Heart left ventricle (tissue), 13 donors: Measurements from ENCODE around the gene FBXL7.

Experiments
- CTCF ChIP-seq, 12 donors: fragments of 200-600 bp; sonication (generic) in 4 of 12; IDR thresholded peaks; one replicate each; pipeline versions ENCODE4 v1.5.0 to v1.8.0; 2018 to 2022; ENCODE audit warnings: antibody characterized with exemption in 12 of 12, mild to moderate bottlenecking in 5 of 12
- POLR2A ChIP-seq, 2 donors: fragments of 450-650 bp; IDR thresholded peaks; one replicate each; pipeline ENCODE4 v1.6.1; 2017; ENCODE audit warnings: antibody characterized with exemption in 2 of 2, mild to moderate bottlenecking in 2 of 2, moderate library complexity in 2 of 2
- donor health status: ischemic (EF 13 %, LVEDD 7.1; RV severe dilation, severe dysfunction).
- donor health status: DM: no; HTN: yes; CAD: no.
- donor health status: DM: no; HTN: no; CAD: no.
- donor health status: ischemic (EF 25% LVEDD 6.9; RV normal size, moderate dysfunction).
- donor health status: ischemic (EF 25% LVEDD 5.7; RV mildly dilated, moderate dysfunction).
- donor health status: ischemic (EF 35%, LVEDD 5.7; RV mildly dilated, moderate dysfunction).
- donor health status: nonischemic (EF 11% LVEDD 7.7; RV severe dilation, severe dysfunction).
- donor health status: DM: yes; HTN: yes; CAD: no.
- donor health status: PGD.
- donor health status: ischemic (EF 29% LVEDD 5.4; RV normal size, mild dysfunction).
- donor health status: nonischemic (EF 23%, LVEDD 6.1; RV moderate dilation, normal function).

GRCh38 chr5:15452030-15452429 is 48.0 kb upstream of the FBXL7 start:
- TF ChIP-seq CTCF (IDR thresholded peaks at IDR 0.05) (no peak), POLR2A (IDR thresholded peaks at IDR 0.05) (no peak)
